Stomach smooth muscle (tissue), 2 donors: Measurements from ENCODE around the gene TCFL5.

Experiments
- H3K27ac ChIP-seq: one replicate; pipeline ENCODE4 v1.7.0; 2013; ENCODE audit warnings: mild to moderate bottlenecking, low read length, inconsistent platforms
- H3K27me3 ChIP-seq, 2 donors: one replicate each; pipeline ENCODE4 v1.7.0; 2013; ENCODE audit warnings: low read length in 2 of 2; ENCODE audit not compliant: insufficient read depth in 2 of 2, control insufficient read depth in 1 of 2
- H3K36me3 ChIP-seq, 2 donors: one replicate each; pipeline ENCODE4 v1.7.0; 2013; ENCODE audit warnings: low read length in 2 of 2; ENCODE audit not compliant: control insufficient read depth in 2 of 2, insufficient read depth in 2 of 2
- H3K4me1 ChIP-seq: one replicate; pipeline ENCODE4 v1.7.0; 2013; ENCODE audit warnings: low read length; ENCODE audit not compliant: control insufficient read depth, insufficient read depth
- H3K4me3 ChIP-seq, 2 donors: one replicate each; pipeline ENCODE4 v1.7.0; 2013; ENCODE audit warnings: low read length in 2 of 2
- H3K9ac ChIP-seq, 2 donors: one replicate each; pipeline ENCODE4 v1.7.0; 2013; ENCODE audit warnings: low read length in 2 of 2, mild to moderate bottlenecking in 1 of 2
- H3K9me3 ChIP-seq, 2 donors: one replicate each; pipeline ENCODE4 v1.7.0; 2013; ENCODE audit warnings: low read length in 2 of 2; ENCODE audit not compliant: control insufficient read depth in 2 of 2
- donor health status: healthy.
- donor health status: Pancreatic carcinoma.

The TCFL5 gene

GRCh38 chr20:62812181-62812906, 49.3 kb downstream of the TCFL5 start:
- peaks cover 18 to 29% of the 10 kb centered on the region in 2 donors for H3K27me3 ChIP-seq
- no peak overlapping the region for H3K9ac ChIP-seq
- H3K9me3 ChIP-seq: no peaks in the 10 kb centered on the region
- no peak overlapping the region for H3K27ac ChIP-seq
- peaks cover 29% of the 10 kb centered on the region for H3K4me1 ChIP-seq
- peaks cover 18 to 30% of the 10 kb centered on the region in 2 donors for H3K36me3 ChIP-seq
- H3K4me3 ChIP-seq: no peak overlapping the region

DNA sequence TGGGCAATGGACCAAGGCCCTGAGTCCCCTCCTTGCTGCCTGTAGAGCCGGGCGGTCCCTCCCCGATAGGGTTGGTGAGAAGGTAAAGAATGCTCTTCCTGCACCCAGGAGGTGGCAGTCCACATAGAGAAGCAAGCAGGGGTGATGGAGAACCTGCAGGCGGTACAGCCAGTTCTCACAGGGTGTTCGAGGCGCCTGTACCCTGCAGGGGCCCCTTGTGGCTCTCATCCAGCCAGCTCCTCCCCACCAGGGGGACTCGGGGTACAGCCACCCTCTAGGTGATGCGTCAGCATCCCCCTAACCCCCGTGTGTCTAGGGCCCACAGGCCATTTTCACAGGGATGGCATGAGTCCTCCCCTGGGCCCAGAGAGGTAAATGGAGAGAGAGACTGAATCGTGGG, 49.9 kb downstream of the TCFL5 start:
- H3K4me1 ChIP-seq: peaks cover 31% of the 10 kb centered on the region
- peaks cover 18 to 30% of the 10 kb centered on the region in 2 donors for H3K36me3 ChIP-seq

GRCh38 chr20:62811320-62811719, 50.3 kb downstream of the TCFL5 start:
- Histone ChIP-seq H3K36me3 (peaks cover 18 to 30% of the 10 kb centered on the region in 2 donors), H3K27me3 (peaks cover 18 to 20% of the 10 kb centered on the region in 2 donors), H3K4me1 (peaks cover 31% of the 10 kb centered on the region), H3K4me3 (no peak overlapping the region), H3K9me3 (no peaks in the 10 kb centered on the region), H3K9ac (no peak overlapping the region), H3K27ac (no peak overlapping the region)

More for the DNA sequence above, 49.9 kb downstream of the TCFL5 start:
- H3K9me3 ChIP-seq: no peaks in the 10 kb centered on the region
- H3K4me3 ChIP-seq: no peak overlapping the region
- peaks cover 18 to 24% of the 10 kb centered on the region in 2 donors for H3K27me3 ChIP-seq
- no peak overlapping the region for H3K27ac ChIP-seq
- H3K9ac ChIP-seq: no peak overlapping the region

DNA sequence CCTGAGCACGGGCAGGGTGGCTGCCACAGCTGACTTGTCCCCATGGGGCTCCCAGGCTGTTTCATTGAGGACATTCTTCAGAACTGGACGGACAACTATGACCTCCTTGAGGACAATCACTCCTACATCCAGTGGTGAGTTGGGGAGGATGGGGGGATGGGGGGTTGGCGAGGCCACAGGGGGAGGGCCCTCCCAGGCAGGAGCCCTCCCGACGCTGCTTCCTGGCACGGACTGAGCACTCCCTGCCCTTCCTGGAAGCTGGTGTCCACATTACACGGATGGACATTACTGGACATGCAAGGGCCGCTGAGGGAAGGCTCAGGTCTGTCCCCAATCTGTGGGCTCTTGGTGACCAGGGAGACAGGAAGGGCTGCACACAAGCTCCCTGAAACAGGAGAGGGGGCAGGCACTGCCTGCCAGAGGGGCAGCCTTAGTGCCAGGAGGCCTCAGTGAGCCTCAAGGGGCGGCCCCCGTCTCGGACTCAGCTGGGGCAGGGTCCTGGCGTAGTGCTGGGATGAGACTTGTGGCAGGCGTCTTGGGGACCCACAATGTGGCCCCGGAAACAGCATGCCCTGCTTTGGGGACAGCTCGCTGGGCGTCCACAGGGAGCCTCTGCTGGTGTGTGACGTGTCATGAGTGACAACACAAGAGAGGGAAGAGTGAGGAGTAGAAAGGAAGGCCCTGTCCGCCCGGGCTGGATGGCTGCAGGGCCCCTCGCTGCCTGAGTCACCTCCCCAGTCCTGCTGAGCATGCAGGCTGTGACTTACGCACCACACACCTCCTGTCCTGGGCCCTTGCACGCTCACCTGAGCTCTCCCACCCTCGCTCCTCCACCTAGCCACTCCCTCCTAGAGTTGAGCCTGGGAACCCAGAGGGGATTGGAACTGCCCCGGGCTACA, 51.8 kb downstream of the TCFL5 start:
- H3K4me3 ChIP-seq: no peak overlapping the region
- no peak overlapping the region for H3K9ac ChIP-seq
- peaks cover 27% of the 10 kb centered on the region for H3K4me1 ChIP-seq
- peaks cover 18 to 30% of the 10 kb centered on the region in 2 donors for H3K36me3 ChIP-seq
- peaks cover 3 to 5% of the 10 kb centered on the region in 2 donors for H3K27me3 ChIP-seq
- no peaks in the 10 kb centered on the region for H3K9me3 ChIP-seq
- no peak overlapping the region for H3K27ac ChIP-seq

DNA sequence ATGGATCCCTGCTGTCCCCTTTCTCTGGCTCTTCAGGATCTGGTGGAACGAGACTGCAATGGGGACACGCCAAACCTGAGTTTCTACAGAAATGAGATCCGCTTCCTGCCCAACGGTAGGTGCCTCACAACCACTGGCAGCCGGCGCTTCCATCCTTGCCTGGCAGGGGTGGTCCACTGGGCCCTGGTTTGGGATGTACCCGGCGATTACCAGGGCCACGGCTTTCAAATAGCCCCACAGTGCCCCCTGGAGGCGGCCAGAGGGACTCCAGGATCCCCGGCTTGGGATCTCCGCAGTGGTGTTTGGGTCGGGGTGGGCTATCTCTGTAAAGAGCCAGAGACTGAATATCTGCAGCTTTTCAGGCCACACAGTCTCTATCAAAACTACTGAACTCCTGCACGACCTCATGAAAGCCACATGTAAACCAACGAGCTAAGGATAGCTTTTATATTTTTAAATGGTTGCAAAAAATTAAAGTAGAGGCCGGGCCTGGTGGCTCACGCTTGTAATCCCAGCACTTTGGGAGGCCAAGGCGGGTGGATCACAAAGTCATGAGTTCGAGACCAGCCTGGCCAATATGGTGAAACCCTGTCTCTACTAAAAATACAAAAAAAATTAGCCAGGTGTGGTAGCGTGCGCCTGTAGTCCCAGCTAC, 53.3 kb downstream of the TCFL5 start:
- no peak overlapping the region for H3K27ac ChIP-seq
- H3K9me3 ChIP-seq: no peaks in the 10 kb centered on the region
- H3K4me3 ChIP-seq: no peak overlapping the region
- no peak overlapping the region for H3K9ac ChIP-seq
- no peaks in the 10 kb centered on the region for H3K27me3 ChIP-seq
- H3K4me1 ChIP-seq: peaks cover 35% of the 10 kb centered on the region
- H3K36me3 ChIP-seq: peaks cover 18 to 30% of the 10 kb centered on the region in 2 donors

- H3K27me3 ChIP-seq: no peaks in the 10 kb centered on the region
- no peak overlapping the region for H3K27ac ChIP-seq
- H3K4me1 ChIP-seq: peaks cover 39% of the 10 kb centered on the region
- no peak overlapping the region for H3K4me3 ChIP-seq
- H3K9me3 ChIP-seq: no peaks in the 10 kb centered on the region
- no peak overlapping the region for H3K9ac ChIP-seq
- H3K36me3 ChIP-seq: peaks cover 18 to 30% of the 10 kb centered on the region in 2 donors
Measured at GRCh38 chr20:62807444-62808210, 54.0 kb downstream of the TCFL5 start.

GRCh38 chr20:62806383-62807050, 55.1 kb downstream of the TCFL5 start:
- peak overlapping the region; percentile 78 to 88 for H3K4me3 ChIP-seq
- H3K9me3 ChIP-seq: no peaks in the 10 kb centered on the region
- no peaks in the 10 kb centered on the region for H3K27me3 ChIP-seq
- peaks cover 45% of the 10 kb centered on the region for H3K4me1 ChIP-seq
- H3K9ac ChIP-seq: peak overlapping the region; percentile 64 to 84
- peaks cover 14 to 26% of the 10 kb centered on the region in 2 donors for H3K36me3 ChIP-seq
- H3K27ac ChIP-seq: peak overlapping the region; percentile 37

DNA sequence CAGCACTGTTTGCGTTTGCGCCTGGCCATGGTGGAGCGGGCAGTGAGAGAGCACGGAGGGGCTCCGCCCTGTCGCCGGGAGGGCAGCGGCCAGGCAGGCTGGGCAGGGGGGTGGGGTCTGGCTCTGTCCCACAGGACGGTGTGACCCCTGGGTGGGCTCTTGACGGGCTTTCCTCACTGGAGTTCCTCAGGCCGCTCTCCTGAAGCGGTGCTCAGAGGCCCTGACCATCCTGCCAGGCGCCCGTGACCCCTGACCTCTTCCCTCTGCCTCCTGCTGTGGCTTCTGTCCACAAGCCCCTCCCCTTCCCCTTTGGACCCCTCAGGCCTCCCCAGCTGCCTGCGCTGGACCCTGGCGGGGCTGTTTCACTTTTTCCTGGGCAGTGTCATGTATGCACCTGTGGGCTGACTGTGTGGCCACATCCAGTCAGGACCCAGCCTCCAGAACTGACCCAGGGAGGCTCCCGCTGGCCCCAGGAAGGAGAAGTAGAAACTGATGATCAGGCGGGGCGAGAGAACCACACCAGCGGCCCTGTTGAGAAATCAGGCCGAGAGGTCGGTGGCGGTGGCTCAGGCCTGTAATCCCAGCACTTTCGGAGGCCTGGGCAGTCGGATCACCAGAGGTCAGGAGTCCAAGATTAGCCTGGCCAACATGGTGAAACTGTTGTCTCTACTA, 55.8 kb downstream of the TCFL5 start:
- peak overlapping the region; percentile 78 to 88 for H3K4me3 ChIP-seq
- peaks cover 45% of the 10 kb centered on the region for H3K4me1 ChIP-seq
- H3K36me3 ChIP-seq: peaks cover 16 to 25% of the 10 kb centered on the region in 2 donors
- no peaks in the 10 kb centered on the region for H3K9me3 ChIP-seq
- H3K9ac ChIP-seq: peak overlapping the region; percentile 64 to 84
- H3K27me3 ChIP-seq: no peaks in the 10 kb centered on the region
- peak overlapping the region; percentile 37 for H3K27ac ChIP-seq

DNA sequence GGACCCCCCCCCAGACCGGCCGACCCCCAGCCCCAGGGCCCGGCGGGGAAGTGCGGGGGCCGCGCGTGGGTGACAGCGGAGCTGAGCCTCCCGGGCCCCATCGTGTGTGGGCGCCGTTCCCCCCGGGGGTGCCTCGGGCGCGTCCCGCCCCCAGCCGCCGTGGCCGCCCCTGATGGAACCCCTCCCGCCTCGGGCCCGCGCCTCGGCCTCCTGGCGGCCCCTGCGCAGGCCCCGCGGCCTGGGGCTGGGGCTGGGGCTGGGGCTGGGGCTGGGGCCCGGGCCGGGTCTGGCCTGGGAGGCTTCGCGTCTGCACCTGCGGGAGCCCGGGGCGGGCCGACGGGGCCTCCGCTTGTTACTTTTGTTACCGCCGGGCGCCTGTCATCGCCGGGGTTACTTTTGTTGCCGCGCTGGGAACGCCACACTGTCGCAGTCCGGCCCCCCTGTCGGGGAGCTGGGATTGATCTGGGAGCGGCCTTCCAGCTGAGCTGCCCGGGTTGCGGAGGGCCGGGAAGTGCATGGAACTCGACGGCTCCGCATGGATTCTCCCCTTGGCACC, 56.4 kb downstream of the TCFL5 start:
- Histone ChIP-seq H3K4me1 (peaks cover 45% of the 10 kb centered on the region), H3K27ac (peak overlapping the region; percentile 64), H3K4me3 (peak overlapping the region; percentile 78 to 88), H3K9ac (peak overlapping the region; percentile 64 to 84), H3K9me3 (no peaks in the 10 kb centered on the region), H3K36me3 (peaks cover 22% of the 10 kb centered on the region in 2 donors), H3K27me3 (no peaks in the 10 kb centered on the region)
